Stimulated activated naive CD8-positive, alpha-beta T cell treated with anti-CD3 and anti-CD28 coated beads, Interleukin-15, Interleukin-2, amounts not matched to agents 100 ng/mL and 50 ng/mL, for 24 hours (primary cell): Measurements from ENCODE around the gene HELZ.
A peak's percentile ranks its signal among the peaks of the same experiment; 100 is the strongest.

ENCODE experiments used
- H3K27ac Mint-ChIP-seq: one replicate; pipeline ENCODE4 v1.8.0; 2021; ENCODE audit warnings: mild to moderate bottlenecking, mixed read lengths
- H3K27me3 Mint-ChIP-seq: one replicate; pipeline ENCODE4 v1.8.0; 2021; ENCODE audit warnings: mixed read lengths
- H3K36me3 Mint-ChIP-seq: one replicate; pipeline ENCODE4 v1.8.0; 2021; ENCODE audit warnings: low read depth, mixed read lengths
- H3K4me1 Mint-ChIP-seq: one replicate; pipeline ENCODE4 v1.8.0; 2021; ENCODE audit warnings: low read depth, mixed read lengths
- H3K4me3 Mint-ChIP-seq: one replicate; pipeline ENCODE4 v1.8.0; 2021; ENCODE audit warnings: mild to moderate bottlenecking, mixed read lengths
- H3K9me3 Mint-ChIP-seq: one replicate; pipeline ENCODE4 v1.8.0; 2021; ENCODE audit warnings: mixed read lengths

The HELZ gene

GRCh38 chr17:67223924-67224323, 21.1 kb downstream of the HELZ start:
- Mint-ChIP-seq H3K27me3 (no peaks in the 10 kb centered on the region), H3K4me3 (peak overlapping the region; percentile 17), H3K9me3 (no peaks in the 10 kb centered on the region), H3K36me3 (peaks cover 41% of the 10 kb centered on the region), H3K4me1 (peaks cover 51% of the 10 kb centered on the region), H3K27ac (peak overlapping the region; percentile 67)

GRCh38 chr17:67221062-67221998, 23.7 kb downstream of the HELZ start:
- H3K27ac Mint-ChIP-seq: no peak overlapping the region
- no peak overlapping the region for H3K4me3 Mint-ChIP-seq
- peaks cover 30% of the 10 kb centered on the region for H3K36me3 Mint-ChIP-seq
- H3K27me3 Mint-ChIP-seq: no peaks in the 10 kb centered on the region
- H3K4me1 Mint-ChIP-seq: peaks cover 38% of the 10 kb centered on the region
- no peaks in the 10 kb centered on the region for H3K9me3 Mint-ChIP-seq

GRCh38 chr17:67218385-67218950, 26.5 kb downstream of the HELZ start:
- peaks cover 19% of the 10 kb centered on the region for H3K4me1 Mint-ChIP-seq
- no peaks in the 10 kb centered on the region for H3K27me3 Mint-ChIP-seq
- no peak overlapping the region for H3K27ac Mint-ChIP-seq
- peaks cover 18% of the 10 kb centered on the region for H3K36me3 Mint-ChIP-seq
- no peak overlapping the region for H3K4me3 Mint-ChIP-seq
- H3K9me3 Mint-ChIP-seq: no peaks in the 10 kb centered on the region

DNA sequence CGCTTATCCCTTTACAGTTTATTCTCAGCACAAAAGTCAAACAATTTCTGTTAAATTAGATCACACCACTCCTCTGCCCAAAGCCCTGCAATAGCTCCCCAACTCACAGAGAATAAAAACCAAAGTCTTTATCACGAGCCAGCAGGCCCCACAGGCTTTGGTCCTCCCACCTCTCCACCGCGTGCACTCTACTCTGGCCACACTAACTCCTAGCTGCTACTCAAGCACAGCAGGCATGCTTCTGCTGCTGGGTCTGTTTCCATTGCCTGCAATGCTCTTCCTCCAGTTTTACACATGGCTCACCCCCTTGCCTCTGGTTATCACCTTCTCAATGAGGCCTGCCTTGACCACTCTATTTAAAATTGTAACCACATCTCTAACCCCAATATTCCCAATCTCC, 27.6 kb downstream of the HELZ start:
- no peaks in the 10 kb centered on the region for H3K27me3 Mint-ChIP-seq
- no peaks in the 10 kb centered on the region for H3K9me3 Mint-ChIP-seq
- peaks cover 19% of the 10 kb centered on the region for H3K36me3 Mint-ChIP-seq
- no peak overlapping the region for H3K4me3 Mint-ChIP-seq
- H3K4me1 Mint-ChIP-seq: peaks cover 16% of the 10 kb centered on the region
- H3K27ac Mint-ChIP-seq: no peak overlapping the region

DNA sequence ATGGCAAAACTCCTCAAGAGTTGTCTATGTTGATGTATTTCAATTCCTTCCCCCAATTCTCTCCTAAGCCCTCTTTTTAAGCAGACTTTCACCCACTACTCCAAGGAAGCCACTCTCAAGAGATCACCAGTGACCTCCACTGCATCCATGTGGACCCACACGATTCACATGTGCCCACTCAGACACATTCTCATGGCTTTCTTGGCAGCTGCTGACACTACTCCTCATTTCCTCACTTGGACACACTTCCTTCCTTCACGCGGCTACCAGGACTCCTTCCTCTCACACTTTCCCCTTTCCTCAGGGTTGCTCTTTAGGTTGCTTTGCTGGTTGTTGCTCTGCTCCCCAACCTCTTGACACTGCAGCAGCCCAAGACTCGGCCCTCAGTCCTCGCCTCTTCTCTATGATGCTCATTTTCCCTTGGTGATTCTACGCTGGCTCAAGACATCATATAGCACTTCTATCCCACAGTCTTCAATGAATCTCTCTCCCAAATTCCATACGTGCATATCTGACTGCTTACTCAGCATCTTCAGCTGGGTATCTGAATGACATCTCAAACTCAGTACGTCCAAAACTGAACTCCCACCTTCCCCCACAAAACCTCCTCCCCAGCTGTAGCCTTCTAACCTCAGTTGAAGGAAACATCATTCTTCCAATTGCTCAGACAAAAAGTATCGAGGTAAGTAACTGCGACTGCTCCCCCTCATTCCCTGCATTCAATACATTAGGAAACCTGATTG, 28.2 kb downstream of the HELZ start:
- no peak overlapping the region for H3K4me3 Mint-ChIP-seq
- no peaks in the 10 kb centered on the region for H3K9me3 Mint-ChIP-seq
- H3K27me3 Mint-ChIP-seq: no peaks in the 10 kb centered on the region
- H3K27ac Mint-ChIP-seq: no peak overlapping the region
- H3K36me3 Mint-ChIP-seq: peaks cover 19% of the 10 kb centered on the region
- H3K4me1 Mint-ChIP-seq: peaks cover 11% of the 10 kb centered on the region

- peaks cover 21% of the 10 kb centered on the region for H3K36me3 Mint-ChIP-seq
- peaks cover 8% of the 10 kb centered on the region for H3K4me1 Mint-ChIP-seq
- no peak overlapping the region for H3K4me3 Mint-ChIP-seq
- H3K27ac Mint-ChIP-seq: no peak overlapping the region
- H3K27me3 Mint-ChIP-seq: no peaks in the 10 kb centered on the region
- no peaks in the 10 kb centered on the region for H3K9me3 Mint-ChIP-seq
Observed at GRCh38 chr17:67215991-67216421, 29.0 kb downstream of the HELZ start.

GRCh38 chr17:67212714-67213417, 32.1 kb downstream of the HELZ start:
- Mint-ChIP-seq H3K36me3 (peaks cover 31% of the 10 kb centered on the region), H3K27ac (no peak overlapping the region), H3K4me1 (peaks cover 25% of the 10 kb centered on the region), H3K27me3 (no peaks in the 10 kb centered on the region), H3K4me3 (no peak overlapping the region), H3K9me3 (no peaks in the 10 kb centered on the region)

GRCh38 chr17:67212231-67212630, 32.8 kb downstream of the HELZ start:
- Mint-ChIP-seq H3K27ac (no peak overlapping the region), H3K4me3 (no peak overlapping the region), H3K4me1 (peaks cover 27% of the 10 kb centered on the region), H3K27me3 (no peaks in the 10 kb centered on the region), H3K36me3 (peaks cover 33% of the 10 kb centered on the region), H3K9me3 (no peaks in the 10 kb centered on the region)

GRCh38 chr17:67211742-67212141, 33.3 kb downstream of the HELZ start:
- peaks cover 27% of the 10 kb centered on the region for H3K4me1 Mint-ChIP-seq
- H3K36me3 Mint-ChIP-seq: peaks cover 33% of the 10 kb centered on the region
- H3K27me3 Mint-ChIP-seq: no peaks in the 10 kb centered on the region
- H3K27ac Mint-ChIP-seq: no peak overlapping the region
- H3K9me3 Mint-ChIP-seq: no peaks in the 10 kb centered on the region
- H3K4me3 Mint-ChIP-seq: no peak overlapping the region

GRCh38 chr17:67210915-67211314, 34.1 kb downstream of the HELZ start:
- Mint-ChIP-seq H3K27me3 (no peaks in the 10 kb centered on the region), H3K4me1 (peaks cover 27% of the 10 kb centered on the region), H3K27ac (no peak overlapping the region), H3K4me3 (no peak overlapping the region), H3K9me3 (no peaks in the 10 kb centered on the region), H3K36me3 (peaks cover 33% of the 10 kb centered on the region)

DNA sequence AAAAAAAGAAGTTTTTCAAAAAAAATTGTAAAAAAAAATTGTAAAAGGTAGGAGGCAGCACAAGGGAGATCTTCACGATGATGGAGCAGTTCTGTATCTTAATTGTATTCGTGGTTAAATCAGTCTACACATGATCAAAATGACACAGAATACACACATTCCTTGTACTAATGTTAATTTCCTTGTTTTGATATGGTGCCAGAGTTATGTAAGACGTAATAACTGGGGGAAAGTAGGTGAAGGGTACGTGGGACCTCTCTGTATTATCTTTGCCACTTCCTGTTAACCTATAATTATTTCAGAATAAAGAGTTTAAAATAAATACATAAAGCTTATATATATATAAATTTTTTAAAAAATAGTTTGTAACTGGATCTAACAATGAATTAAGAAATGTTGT, 36.8 kb downstream of the HELZ start:
- Mint-ChIP-seq H3K36me3 (peaks cover 23% of the 10 kb centered on the region), H3K4me3 (no peak overlapping the region), H3K4me1 (peaks cover 24% of the 10 kb centered on the region), H3K27ac (no peak overlapping the region), H3K27me3 (no peaks in the 10 kb centered on the region), H3K9me3 (no peaks in the 10 kb centered on the region)

GRCh38 chr17:67203818-67204217, 41.2 kb downstream of the HELZ start:
- peaks cover 8% of the 10 kb centered on the region for H3K4me1 Mint-ChIP-seq
- peaks cover 38% of the 10 kb centered on the region for H3K36me3 Mint-ChIP-seq
- H3K4me3 Mint-ChIP-seq: no peak overlapping the region
- no peaks in the 10 kb centered on the region for H3K27me3 Mint-ChIP-seq
- no peak overlapping the region for H3K27ac Mint-ChIP-seq
- no peaks in the 10 kb centered on the region for H3K9me3 Mint-ChIP-seq

GRCh38 chr17:67202503-67202902, 42.5 kb downstream of the HELZ start:
- H3K9me3 Mint-ChIP-seq: peaks cover under 1% of the 10 kb centered on the region
- peaks cover 44% of the 10 kb centered on the region for H3K36me3 Mint-ChIP-seq
- H3K27ac Mint-ChIP-seq: no peak overlapping the region
- H3K4me3 Mint-ChIP-seq: no peak overlapping the region
- no peaks in the 10 kb centered on the region for H3K27me3 Mint-ChIP-seq
- H3K4me1 Mint-ChIP-seq: peaks cover 3% of the 10 kb centered on the region

GRCh38 chr17:67200727-67201301, 44.2 kb downstream of the HELZ start:
- no peak overlapping the region for H3K4me3 Mint-ChIP-seq
- no peaks in the 10 kb centered on the region for H3K27me3 Mint-ChIP-seq
- H3K36me3 Mint-ChIP-seq: peaks cover 59% of the 10 kb centered on the region
- no peak overlapping the region for H3K27ac Mint-ChIP-seq
- peaks cover 10% of the 10 kb centered on the region for H3K9me3 Mint-ChIP-seq
- peaks cover 18% of the 10 kb centered on the region for H3K4me1 Mint-ChIP-seq
